LNCaP clone FGC (cell line): Measurements from ENCODE around the gene STK31.
A peak's percentile ranks its signal among the peaks of the same experiment; 100 is the strongest.

ENCODE experiments used
- DNase-seq: peaks from one replicate; pipeline ENCODE4 v3.0.0-alpha.2; 2011; ENCODE audit warnings: low read depth
- H3K4me3 ChIP-seq: 2 replicates; pipeline ENCODE4 v1.5.1; 2011; ENCODE audit warnings: mild to moderate bottlenecking, low read depth, low read length, control low read depth
- CTCF ChIP-seq: IDR thresholded peaks from 2 replicates; pipeline ENCODE4 v1.5.1; 2012; ENCODE audit warnings: mild to moderate bottlenecking; ENCODE audit not compliant: control insufficient read depth, insufficient read depth; ENCODE audit errors: extremely low read depth

STK31 gene

GRCh38 chr7:23693224-23693623 lies 16.8 kb upstream of the STK31 start:
- TF ChIP-seq CTCF, result no peak
- DNase-seq, result no peak
- H3K4me3 ChIP-seq, result no peak overlapping the region

- DNase-seq, result no peak
- peak; percentile 67 for TF ChIP-seq CTCF
- no peak overlapping the region for H3K4me3 ChIP-seq
Observed at GRCh38 chr7:23696916-23697441, 13.0 kb upstream of the STK31 start.

- no peak overlapping the region for H3K4me3 ChIP-seq
- TF ChIP-seq CTCF, result no peak
- DNase-seq, result no peak
Observed at GRCh38 chr7:23698822-23699221, 11.2 kb upstream of the STK31 start.

- H3K4me3 ChIP-seq, result no peak overlapping the region
- no peak for DNase-seq
- TF ChIP-seq CTCF, result no peak
Observed at GRCh38 chr7:23700046-23700445, 10.0 kb upstream of the STK31 start.

GRCh38 chr7:23709081-23709750 lies 803 bp upstream of the STK31 start:
- DNase-seq, result no peak
- no peak overlapping the region for H3K4me3 ChIP-seq
- TF ChIP-seq CTCF, result no peak

- no peak for DNase-seq
- TF ChIP-seq CTCF, result peak; percentile 46
- no peak overlapping the region for H3K4me3 ChIP-seq
Observed at GRCh38 chr7:23712368-23713284, 2.6 kb downstream of the STK31 start.
